Activated CD4-positive, alpha-beta T cell treated with anti-CD3 and anti-CD28 coated beads, Interleukin-2, amount 10 ng/mL, durations not matched to agents 7 days and 5 days (primary cell): Measurements from ENCODE around the gene WDR37. TPM values are rescaled to one million over a fixed set of nuclear protein-coding genes. Genes with fewer than 3 reads are reported as not detected.
"Not testable (repeated sequence)": the region's sequence is repeated elsewhere in the genome, so short reads cannot be mapped to it uniquely, and the experiment has no call there.

Experiments used
- CTCF ChIA-PET: fragments of 350-600 bp; sonication (Branson Sonifier 250); formaldehyde crosslinking; loops from one replicate; lab custom pipeline; 2021; ENCODE audit warnings: antibody characterized with exemption; lab: Charles Lee
- POLR2A ChIA-PET: fragments of 350-600 bp; sonication (Branson Sonifier 250); formaldehyde crosslinking; loops from one replicate; lab custom pipeline; 2021; ENCODE audit warnings: antibody characterized with exemption; lab: Charles Lee
- DNase-seq: peaks from one replicate; pipeline ENCODE4 v3.0.0-alpha.2; 2020
- H3K27ac Mint-ChIP-seq: one replicate; pipeline ENCODE4 v1.8.0; 2021; ENCODE audit warnings: mild to moderate bottlenecking, moderate library complexity, mixed read lengths
- H3K27me3 Mint-ChIP-seq: one replicate; pipeline ENCODE4 v1.8.0; 2021; ENCODE audit warnings: mixed read lengths
- H3K36me3 Mint-ChIP-seq: one replicate; pipeline ENCODE4 v1.8.0; 2021; ENCODE audit warnings: low read depth, mixed read lengths
- H3K4me1 Mint-ChIP-seq: one replicate; pipeline ENCODE4 v1.8.0; 2021; ENCODE audit warnings: mixed read lengths
- H3K4me3 Mint-ChIP-seq: one replicate; pipeline ENCODE4 v1.8.0; 2021; ENCODE audit warnings: mild to moderate bottlenecking, moderate library complexity, mixed read lengths
- H3K9me3 Mint-ChIP-seq: one replicate; pipeline ENCODE4 v1.8.0; 2021; ENCODE audit warnings: mixed read lengths
- total RNA-seq, 2 experiments: library from RNA; stranded (reverse); gene quantifications; one replicate each; pipeline ENCODE4 v1.2.3, GENCODE V29; 2021

Gene WDR37
- total RNA-seq, 2 experiments from 2014 or later: 31.9 to 35.0 TPM

DNA sequence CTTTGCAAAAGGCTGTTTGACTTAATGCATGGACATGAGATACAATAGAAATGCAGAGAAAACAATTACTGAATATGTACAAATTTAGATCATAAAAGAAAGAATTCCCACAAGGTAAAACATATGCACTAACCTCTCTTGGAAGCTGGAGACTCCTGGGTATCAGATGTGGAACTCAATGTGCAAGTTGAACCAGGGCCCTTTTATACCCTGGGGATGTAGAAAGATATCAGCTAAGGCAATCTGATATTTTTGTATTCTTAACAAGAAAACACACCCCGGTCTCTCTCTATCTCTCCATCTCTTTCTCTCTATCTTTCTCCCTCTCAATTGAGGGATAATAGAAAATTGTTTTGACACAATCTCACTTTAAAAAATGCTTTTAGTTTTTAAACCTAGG lies 30.5 kb upstream of the WDR37 start, which contains the start of gene IDI2:
TSS of gene IDI2 (minus strand) at position 177 of the 400 bp plus-strand sequence. CDS start 1,136 bp downstream, outside the sequence.
- Mint-ChIP-seq H3K9me3 (no peaks in the 10 kb centered on the region), H3K27ac (no peak within 1 kb of the TSS), H3K27me3 (no peaks in the 10 kb centered on the region), H3K4me1 (no peaks in the 10 kb centered on the region), H3K4me3 (no peak within 1 kb of the TSS), H3K36me3 (no peaks in the 10 kb centered on the region)
- ChIA-PET CTCF (interaction anchor here (1.0 kb wide), 1 partner anchor 10 kb away, joined by 3 read pairs; no protein-coding TSS in a partner anchor), POLR2A (interaction anchor here (1.2 kb wide), 1 partner anchor 10 kb away, joined by 4 read pairs; no protein-coding TSS in a partner anchor)
- DNase-seq: no peak

DNA sequence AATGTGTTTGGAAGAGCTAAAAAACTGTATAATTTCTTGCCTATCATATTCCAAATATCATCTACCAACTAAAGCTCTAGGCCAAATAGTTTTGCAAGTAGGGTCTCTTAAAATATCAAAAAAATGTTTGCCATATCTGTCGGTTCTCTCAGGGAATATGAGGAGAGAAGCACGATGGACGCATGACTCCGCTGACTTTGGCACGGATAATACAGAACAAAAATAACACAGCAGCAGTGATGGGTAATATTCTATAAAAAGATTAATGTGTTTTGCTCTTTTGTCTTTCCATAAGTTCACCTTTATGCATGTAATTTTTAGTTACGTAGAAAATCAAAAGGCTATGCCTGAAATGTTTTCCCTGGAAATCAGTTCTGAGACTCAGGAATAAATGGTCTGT lies 29.6 kb upstream of the WDR37 start:
- Mint-ChIP-seq H3K27ac (no peak overlapping the region), H3K9me3 (no peaks in the 10 kb centered on the region), H3K4me3 (no peak overlapping the region), H3K36me3 (no peaks in the 10 kb centered on the region), H3K27me3 (no peaks in the 10 kb centered on the region), H3K4me1 (no peaks in the 10 kb centered on the region)
- ChIA-PET POLR2A (interaction anchor here (1.2 kb wide), 1 partner anchor 9 kb away, joined by 4 read pairs; no protein-coding TSS in a partner anchor), CTCF (interaction anchor here (1.0 kb wide), 1 partner anchor 9 kb away, joined by 3 read pairs; no protein-coding TSS in a partner anchor)
- no peak for DNase-seq

DNA sequence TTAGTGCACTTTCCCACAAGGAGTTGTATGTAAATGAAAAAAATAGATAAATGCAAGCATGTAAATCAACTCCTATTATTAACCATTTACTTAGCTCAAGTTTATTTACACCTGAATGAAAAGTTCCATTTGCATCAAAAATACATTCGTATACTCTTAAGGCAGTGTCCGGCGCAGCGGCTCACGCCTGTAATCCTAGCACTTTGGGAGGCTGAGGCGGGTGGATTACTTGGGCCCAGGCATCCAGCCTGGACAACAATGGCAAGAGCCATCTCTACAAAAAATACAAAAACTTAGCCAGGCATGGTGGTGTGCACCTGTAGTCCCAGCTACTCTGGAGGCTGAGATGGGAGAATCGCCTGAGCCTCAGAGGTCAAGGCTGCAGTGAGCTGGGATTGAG lies 26.3 kb upstream of the WDR37 start:
- Mint-ChIP-seq H3K27ac (no peak overlapping the region), H3K27me3 (no peaks in the 10 kb centered on the region), H3K9me3 (no peaks in the 10 kb centered on the region), H3K36me3 (no peaks in the 10 kb centered on the region), H3K4me1 (no peaks in the 10 kb centered on the region), H3K4me3 (no peak overlapping the region)
- POLR2A ChIA-PET: no interaction called here
- CTCF ChIA-PET: interaction anchor here (0.7 to 1.0 kb wide), 2 partner anchors 10 to 13 kb away, joined by 3 to 4 read pairs; no protein-coding TSS in a partner anchor
- no peak for DNase-seq

DNA sequence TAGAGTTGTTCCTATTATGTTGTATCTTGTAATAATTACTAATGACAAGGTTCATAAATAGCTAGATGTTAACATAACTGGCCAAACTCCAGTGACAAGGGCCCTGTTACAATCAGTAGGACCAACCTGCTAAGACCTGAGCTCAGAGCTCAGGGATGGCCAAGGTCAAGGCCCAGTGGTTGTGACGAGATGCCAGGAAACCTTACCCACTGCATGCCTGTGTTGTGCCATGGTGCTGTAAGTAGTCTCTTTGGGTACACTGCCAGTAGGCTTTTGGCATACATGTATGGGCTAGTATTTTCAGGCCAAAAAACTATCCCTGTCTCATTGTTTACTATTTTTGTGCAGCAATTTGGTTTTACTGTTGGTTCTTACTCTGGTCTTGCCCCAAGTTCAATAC lies 22.6 kb upstream of the WDR37 start:
- POLR2A ChIA-PET: no interaction called here
- H3K27me3 Mint-ChIP-seq: no peaks in the 10 kb centered on the region
- H3K36me3 Mint-ChIP-seq: peaks cover 8% of the 10 kb centered on the region
- CTCF ChIA-PET: no interaction called here
- H3K9me3 Mint-ChIP-seq: no peaks in the 10 kb centered on the region
- no peak for DNase-seq
- no peak overlapping the region for H3K4me3 Mint-ChIP-seq
- H3K4me1 Mint-ChIP-seq: peaks cover 6% of the 10 kb centered on the region
- H3K27ac Mint-ChIP-seq: no peak overlapping the region

DNA sequence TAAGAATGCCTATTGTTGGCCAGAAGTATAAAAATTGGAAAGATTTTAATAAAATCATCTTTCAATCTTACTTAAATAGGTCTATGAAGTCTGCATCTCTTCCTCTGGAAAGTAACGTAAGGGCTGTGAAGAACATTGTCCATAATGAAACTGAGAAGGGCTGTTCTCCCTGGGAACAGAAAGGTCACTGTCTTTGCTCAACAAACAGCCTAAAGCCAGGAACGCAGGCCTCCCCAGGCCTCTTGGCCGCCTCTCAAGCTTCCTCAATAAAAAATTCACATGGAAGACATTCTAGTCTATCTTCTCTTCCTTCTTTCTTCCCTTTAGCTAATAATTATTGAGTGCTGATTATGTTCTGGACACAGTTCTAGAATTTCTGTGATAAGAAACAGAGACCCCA lies 21.4 kb upstream of the WDR37 start:
- Mint-ChIP-seq H3K4me3 (no peak overlapping the region), H3K36me3 (peaks cover 8% of the 10 kb centered on the region), H3K9me3 (no peaks in the 10 kb centered on the region), H3K4me1 (peaks cover 6% of the 10 kb centered on the region), H3K27me3 (no peaks in the 10 kb centered on the region), H3K27ac (no peak overlapping the region)
- no peak for DNase-seq
- ChIA-PET CTCF (interaction anchor here (0.7 kb wide), 1 partner anchor 8 kb away, joined by 3 read pairs; no protein-coding TSS in a partner anchor), POLR2A (interaction anchor here (0.6 to 1.3 kb wide), 2 partner anchors 8 to 47 kb away, joined by 3 to 4 read pairs; partner anchors contain the start of gene GTPBP4)

DNA sequence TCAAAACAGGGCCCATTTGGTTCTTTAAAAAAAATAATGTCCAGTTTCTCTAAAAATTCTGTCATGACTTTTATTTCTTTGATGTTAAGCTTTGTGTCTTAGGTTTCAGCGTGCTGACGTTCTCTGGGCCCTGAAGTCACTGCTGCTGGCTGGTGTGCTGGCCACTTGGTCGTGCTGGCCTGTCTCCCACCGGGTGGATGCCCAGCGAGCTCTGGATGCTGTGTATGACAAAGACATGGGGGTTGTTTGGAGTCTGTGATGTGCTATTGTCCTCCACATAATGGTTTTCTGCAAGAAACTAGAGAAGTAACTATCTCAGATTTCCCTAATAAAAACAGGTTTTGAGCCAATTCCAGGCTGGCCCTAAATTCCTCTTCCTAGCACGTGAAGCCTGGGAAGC lies 21.0 kb upstream of the WDR37 start:
- peaks cover 6% of the 10 kb centered on the region for H3K4me1 Mint-ChIP-seq
- DNase-seq: no peak
- no peaks in the 10 kb centered on the region for H3K9me3 Mint-ChIP-seq
- POLR2A ChIA-PET: interaction anchor here (0.6 to 1.3 kb wide), 2 partner anchors 9 to 47 kb away, joined by 3 to 4 read pairs; partner anchors contain the start of gene GTPBP4
- H3K27ac Mint-ChIP-seq: no peak overlapping the region
- H3K27me3 Mint-ChIP-seq: no peaks in the 10 kb centered on the region
- H3K4me3 Mint-ChIP-seq: no peak overlapping the region
- CTCF ChIA-PET: interaction anchor here (0.7 kb wide), 1 partner anchor 9 kb away, joined by 3 read pairs; no protein-coding TSS in a partner anchor
- H3K36me3 Mint-ChIP-seq: peaks cover 11% of the 10 kb centered on the region

DNA sequence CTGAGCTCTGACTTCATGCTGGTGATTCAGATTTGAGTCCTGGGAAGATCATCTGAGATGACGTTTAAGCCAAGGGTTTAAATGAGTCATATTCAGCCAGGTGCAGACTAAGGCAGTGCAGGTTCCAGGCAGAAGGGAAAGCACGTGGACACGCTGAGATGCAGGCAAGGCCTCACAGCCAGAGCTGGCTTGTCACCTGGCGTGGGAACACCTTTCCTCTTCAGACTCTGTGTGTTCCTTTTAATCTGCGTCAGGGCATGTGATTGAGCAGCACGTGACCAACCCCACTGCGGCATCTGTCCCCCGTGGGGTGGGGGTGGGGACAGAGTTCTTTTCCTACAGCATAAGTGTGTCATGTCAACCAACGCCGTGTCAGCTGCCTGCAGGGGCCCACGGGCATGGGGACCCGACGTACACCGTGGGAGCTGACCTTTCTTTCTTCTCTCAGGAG lies 19.8 kb upstream of the WDR37 start:
- Mint-ChIP-seq H3K27me3 (no peaks in the 10 kb centered on the region), H3K4me3 (no peak overlapping the region), H3K4me1 (peaks cover 14% of the 10 kb centered on the region), H3K9me3 (no peaks in the 10 kb centered on the region), H3K27ac (no peak overlapping the region), H3K36me3 (peaks cover 21% of the 10 kb centered on the region)
- POLR2A ChIA-PET: no interaction called here
- DNase-seq: no peak
- CTCF ChIA-PET: interaction anchor here (0.6 to 0.7 kb wide), 2 partner anchors 25 to 59 kb away, joined by 3 read pairs; no protein-coding TSS in a partner anchor

DNA sequence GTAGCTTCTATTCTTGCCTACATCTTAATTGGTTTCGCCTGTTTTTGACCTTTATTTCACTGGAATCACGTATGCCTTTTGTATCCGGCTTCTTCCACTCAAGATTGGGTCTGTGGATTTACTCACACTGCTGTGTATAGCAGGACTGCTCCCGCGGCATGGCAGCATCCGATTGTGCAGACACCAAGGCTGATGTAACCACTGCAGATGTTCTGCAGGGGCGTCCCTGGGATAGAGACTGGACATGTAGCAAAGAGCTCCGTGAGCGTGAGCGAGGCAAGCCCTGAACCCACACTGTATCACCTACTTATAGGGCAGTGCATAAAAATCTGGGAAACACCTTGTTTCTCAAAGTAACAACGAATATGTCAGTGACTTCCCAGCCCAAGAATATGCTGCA lies 19.1 kb upstream of the WDR37 start:
- Mint-ChIP-seq H3K4me3 (no peak overlapping the region), H3K36me3 (peaks cover 23% of the 10 kb centered on the region), H3K27me3 (no peaks in the 10 kb centered on the region), H3K4me1 (peaks cover 15% of the 10 kb centered on the region), H3K27ac (no peak overlapping the region), H3K9me3 (no peaks in the 10 kb centered on the region)
- ChIA-PET POLR2A (no interaction called here), CTCF (interaction anchor here (0.6 kb wide), 1 partner anchor 45 kb away, joined by 3 read pairs; no protein-coding TSS in a partner anchor)
- DNase-seq: no peak

DNA sequence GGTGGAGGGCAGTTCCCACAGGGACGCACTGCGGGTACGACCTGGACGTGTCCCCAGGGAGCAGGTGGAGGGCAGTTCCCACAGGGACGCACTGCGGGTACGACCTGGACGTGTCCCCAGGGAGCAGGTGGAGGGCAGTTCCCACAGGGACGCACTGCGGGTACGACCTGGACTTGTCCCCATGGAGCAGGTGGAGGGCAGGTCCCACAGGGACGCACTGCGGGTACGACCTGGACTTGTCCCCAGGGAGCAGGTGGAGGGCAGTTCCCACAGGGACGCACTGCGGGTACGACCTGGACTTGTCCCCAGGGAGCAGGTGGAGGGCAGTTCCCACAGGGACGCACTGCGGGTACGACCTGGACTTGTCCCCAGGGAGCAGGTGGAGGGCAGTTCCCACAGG lies 17.4 kb upstream of the WDR37 start:
- POLR2A ChIA-PET, H3K4me3 Mint-ChIP-seq, DNase-seq, CTCF ChIA-PET, H3K27me3 Mint-ChIP-seq, H3K27ac Mint-ChIP-seq, H3K9me3 Mint-ChIP-seq: not testable (repeated sequence)
- Mint-ChIP-seq H3K4me1 (peaks cover 24% of the 10 kb centered on the region), H3K36me3 (peaks cover 33% of the 10 kb centered on the region)

DNA sequence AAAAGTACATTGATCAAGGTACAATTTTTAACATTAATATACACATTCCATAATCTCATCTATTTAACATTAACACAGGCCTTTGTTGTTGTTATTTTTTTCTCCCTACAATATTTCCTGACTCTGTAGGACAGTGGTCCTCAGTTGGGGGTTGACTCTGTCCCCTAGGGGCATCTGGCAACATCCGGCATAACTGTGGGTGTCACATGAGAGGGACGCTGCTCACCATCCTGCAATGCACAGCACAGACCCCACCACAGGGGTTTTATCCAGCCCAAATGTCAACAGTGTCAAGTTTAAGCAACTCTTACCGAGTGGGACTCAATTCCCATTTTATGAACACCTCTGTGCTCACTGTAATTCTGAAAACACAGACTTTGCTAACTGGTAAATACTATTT lies 16.1 kb upstream of the WDR37 start:
- H3K4me1 Mint-ChIP-seq: peaks cover 37% of the 10 kb centered on the region
- CTCF ChIA-PET: no interaction called here
- H3K4me3 Mint-ChIP-seq: no peak overlapping the region
- no peaks in the 10 kb centered on the region for H3K9me3 Mint-ChIP-seq
- POLR2A ChIA-PET: no interaction called here
- H3K36me3 Mint-ChIP-seq: peaks cover 36% of the 10 kb centered on the region
- no peak overlapping the region for H3K27ac Mint-ChIP-seq
- DNase-seq: no peak
- H3K27me3 Mint-ChIP-seq: no peaks in the 10 kb centered on the region

DNA sequence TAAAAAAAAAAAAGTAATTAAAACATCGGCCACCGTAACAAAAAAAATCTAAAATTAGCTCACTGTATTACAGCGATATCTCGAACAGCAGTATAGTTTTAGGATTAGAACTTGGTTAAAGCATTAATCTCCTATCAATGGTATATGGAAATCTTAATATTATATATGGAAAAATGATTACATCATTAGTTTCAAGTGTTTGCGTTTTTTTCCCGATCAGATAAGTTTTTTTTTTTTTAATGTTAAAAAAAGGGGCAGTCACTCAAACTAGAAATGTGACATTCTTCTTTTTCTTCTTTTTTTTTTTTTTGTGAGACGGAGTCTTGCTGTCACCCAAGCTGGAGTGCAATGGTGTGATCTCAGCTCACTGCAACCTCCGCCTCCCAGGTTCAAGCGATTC lies 14.7 kb upstream of the WDR37 start:
- no peaks in the 10 kb centered on the region for H3K9me3 Mint-ChIP-seq
- no peak for DNase-seq
- H3K27ac Mint-ChIP-seq: no peak overlapping the region
- no peaks in the 10 kb centered on the region for H3K27me3 Mint-ChIP-seq
- peaks cover 43% of the 10 kb centered on the region for H3K36me3 Mint-ChIP-seq
- CTCF ChIA-PET: interaction anchor here (0.6 kb wide), 1 partner anchor 9 kb away, joined by 3 read pairs; no protein-coding TSS in a partner anchor
- POLR2A ChIA-PET: no interaction called here
- H3K4me3 Mint-ChIP-seq: no peak overlapping the region
- H3K4me1 Mint-ChIP-seq: peaks cover 47% of the 10 kb centered on the region

DNA sequence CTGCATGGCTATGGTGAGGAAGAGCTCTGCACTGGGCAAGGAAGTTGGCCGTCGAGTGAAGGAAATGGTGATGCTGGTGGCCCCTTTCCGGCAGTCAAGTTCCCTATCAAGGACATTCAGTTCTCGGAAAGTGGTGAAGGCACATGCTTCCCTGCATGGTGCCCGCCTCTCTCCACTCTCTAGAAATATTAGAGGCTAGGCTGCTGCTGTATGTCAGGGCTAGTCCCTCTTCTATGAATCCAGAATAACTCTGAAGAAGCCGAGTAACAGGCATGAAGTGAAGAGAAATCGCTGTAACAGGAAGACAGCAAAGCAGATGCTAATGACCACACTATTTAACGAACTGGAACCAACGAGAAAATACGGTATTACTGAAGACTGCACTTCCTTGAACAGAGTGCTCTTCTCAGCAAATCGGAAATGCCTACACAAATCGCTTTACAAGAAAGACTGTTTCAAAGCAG lies 12.6 kb upstream of the WDR37 start:
- ChIA-PET POLR2A (interaction anchor here (0.7 kb wide), 1 partner anchor 112 kb away, joined by 4 read pairs; the partner anchor contains the start of gene LARP4B), CTCF (interaction anchor here (0.6 to 1.0 kb wide), 2 partner anchors 24 to 38 kb away, joined by 3 to 6 read pairs; no protein-coding TSS in a partner anchor)
- Mint-ChIP-seq H3K4me3 (peak overlapping the region; percentile 73), H3K27ac (peak overlapping the region; percentile 93), H3K36me3 (peaks cover 42% of the 10 kb centered on the region), H3K27me3 (no peaks in the 10 kb centered on the region), H3K4me1 (peaks cover 50% of the 10 kb centered on the region), H3K9me3 (no peaks in the 10 kb centered on the region)
- DNase-seq: no peak

DNA sequence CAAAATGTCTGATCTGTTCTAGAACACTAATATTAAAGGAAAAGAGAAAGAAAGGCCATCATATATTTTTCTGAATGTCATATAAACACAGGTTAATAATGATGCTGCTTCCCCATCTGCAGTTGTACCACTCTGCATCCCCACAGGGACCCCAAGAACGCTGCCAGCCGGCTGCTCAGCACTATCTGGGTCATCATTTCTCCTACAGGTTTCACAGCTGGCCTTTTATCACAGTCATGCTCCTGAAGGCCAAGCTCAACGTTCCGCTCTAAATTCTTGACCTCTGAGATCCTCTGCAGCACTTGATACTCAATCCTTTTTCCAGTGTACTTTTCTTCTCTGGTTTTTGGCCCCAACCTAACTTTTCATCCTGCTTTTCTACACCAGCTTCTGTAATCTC lies 12.0 kb upstream of the WDR37 start:
- H3K4me1 Mint-ChIP-seq: peaks cover 50% of the 10 kb centered on the region
- no peak for DNase-seq
- ChIA-PET CTCF (interaction anchor here (1.0 to 1.3 kb wide), 2 partner anchors 27 to 86 kb away, joined by 3 read pairs; no protein-coding TSS in a partner anchor), POLR2A (no interaction called here)
- H3K27me3 Mint-ChIP-seq: no peaks in the 10 kb centered on the region
- H3K27ac Mint-ChIP-seq: peak overlapping the region; percentile 93
- H3K4me3 Mint-ChIP-seq: peak overlapping the region; percentile 73
- peaks cover 43% of the 10 kb centered on the region for H3K36me3 Mint-ChIP-seq
- H3K9me3 Mint-ChIP-seq: no peaks in the 10 kb centered on the region
